K562 (cell line): ENCODE measurements around the gene FOXJ1. TPM values are rescaled to one million over a fixed set of nuclear protein-coding genes. Genes with fewer than 3 reads are reported as not detected.

Experiments used
- ATAC-seq: fragments of 200-7000 bp; cut with Tn5 transposase; 3 replicates; pipeline ENCODE4 v1.9.1; 2020; ENCODE audit warnings: moderate library complexity
- BruUV-seq: library from RNA; stranded (reverse); fragments of 400-500 nt; replicated peaks from 2 replicates; lab custom pipeline; 2021; lab: Mats Ljungman, UMichigan
- CTCF ChIA-PET: fragments of 300-600 bp; formaldehyde crosslinking; extraction: SDS; loops from one replicate; lab custom pipeline; 2021; ENCODE audit warnings: low intra/inter-chr PET ratio; lab: Yijun Ruan, JAX
- POLR2A ChIA-PET: fragments of 300-600, 350-650 bp; sonication (Branson Sonifier 250); formaldehyde crosslinking; extraction: SDS; loops from one replicate; lab custom pipeline; 2021; ENCODE audit warnings: antibody characterized with exemption, inconsistent platforms; lab: Yijun Ruan, JAX
- DNase-seq, 4 experiments: peaks; one replicate each; pipeline versions ENCODE4 v3.0.0 to v3.0.0-alpha.2; 2011 to 2018; ENCODE audit warnings: low spot score in 3 of 4, mixed read lengths in 3 of 4; ENCODE audit errors: extremely low read depth in 1 of 4
- FAIRE-seq: peaks from 2 replicates; lab custom pipeline; 2011; peaks lifted over from hg19 to GRCh38; lab: Jason Lieb, UNC
- H2AFZ ChIP-seq: 2 replicates; pipeline ENCODE4 v1.6.0; 2011; ENCODE audit warnings: low read depth, low read length, control low read depth, inconsistent platforms
- H3K27ac ChIP-seq: fragments of 200-600 bp; 3 replicates; pipeline ENCODE4 v1.8.0; 2011; ENCODE audit warnings: low read depth, mild to moderate bottlenecking, control low read depth, inconsistent platforms, low read length, moderate library complexity, mixed read lengths; ENCODE audit errors: extremely low read depth
- H3K27me3 ChIP-seq, 2 experiments: fragments of 300-600 bp in 1 of 2; 2 replicates in 1 of 2; 3 replicates in 1 of 2; pipeline versions ENCODE4 v1.6.0 to v1.8.0; 2011; ENCODE audit warnings: inconsistent platforms in 2 of 2, low read length in 2 of 2, mild to moderate bottlenecking in 1 of 2, mixed read lengths in 1 of 2, moderate library complexity in 1 of 2; ENCODE audit not compliant: control insufficient read depth in 2 of 2, insufficient read depth in 2 of 2
- H3K36me3 ChIP-seq: fragments of 300-600 bp; 3 replicates; pipeline ENCODE4 v1.8.0; 2011; ENCODE audit warnings: mild to moderate bottlenecking, low read length, inconsistent platforms; ENCODE audit not compliant: control insufficient read depth, insufficient read depth
- H3K4me1 ChIP-seq, 2 experiments: fragments of 200-600 bp in 1 of 2; replicated peaks in 1 of 2; 2 replicates in 1 of 2; 3 replicates in 1 of 2; pipeline versions ENCODE4 v1.5.1 to v1.8.0; 2011; ENCODE audit warnings: inconsistent platforms in 2 of 2, low read length in 2 of 2, mild to moderate bottlenecking in 1 of 2, mixed read lengths in 1 of 2, moderate library complexity in 1 of 2; ENCODE audit not compliant: control insufficient read depth in 2 of 2, insufficient read depth in 2 of 2
- H3K4me2 ChIP-seq: 2 replicates; pipeline ENCODE4 v1.6.1; 2011; ENCODE audit warnings: low read length, control low read depth, inconsistent platforms, mixed read lengths; ENCODE audit not compliant: insufficient read depth
- H3K4me3 ChIP-seq: fragments of 200-600 bp; sonication (generic), shearing (Covaris generic); 2 replicates; pipeline ENCODE4 v1.5.1; 2016; ENCODE audit warnings: control low read depth, inconsistent platforms
- H3K79me2 ChIP-seq: fragments of 200-600 bp; 3 replicates; pipeline ENCODE4 v1.8.0; 2011; ENCODE audit warnings: low read length, inconsistent platforms; ENCODE audit not compliant: control insufficient read depth, insufficient read depth
- H3K9ac ChIP-seq, 2 experiments: 2 replicates each; pipeline versions ENCODE4 v1.6.0 to v1.6.1; 2011; ENCODE audit warnings: low read depth in 2 of 2, low read length in 2 of 2, control low read depth in 1 of 2, inconsistent platforms in 1 of 2, mild to moderate bottlenecking in 1 of 2, mixed read lengths in 1 of 2; ENCODE audit not compliant: insufficient read depth in 1 of 2
- H3K9me1 ChIP-seq: one replicate; pipeline ENCODE4 v1.6.0; 2011; ENCODE audit warnings: inconsistent platforms, mild to moderate bottlenecking, low read length, moderate library complexity; ENCODE audit not compliant: control insufficient read depth, insufficient read depth
- H3K9me3 ChIP-seq: replicated peaks from 2 replicates; pipeline ENCODE4 v1.5.1; 2011; ENCODE audit warnings: low read depth, low read length, inconsistent platforms; ENCODE audit not compliant: control insufficient read depth, insufficient read depth
- H4K20me1 ChIP-seq: replicated peaks from 2 replicates; pipeline ENCODE4 v1.6.1; 2011; ENCODE audit warnings: low read length, inconsistent platforms, mixed read lengths; ENCODE audit not compliant: control insufficient read depth, insufficient read depth
- CEBPG ChIP-seq, 3 experiments: fragments of 200-800 bp in 1 of 3; sonication (Bioruptor generic) in 1 of 3; sonication (generic) in 1 of 3; formaldehyde crosslinking in 1 of 3; IDR thresholded peaks in 2 of 3; conservative IDR thresholded peaks in 1 of 3; 2 replicates each; pipeline versions ENCODE4 v1.6.1 to v1.8.0; 2016 to 2022; ENCODE audit warnings: missing compliant biosample characterization in 2 of 3, missing genetic modification characterization in 2 of 3, mild to moderate bottlenecking in 1 of 3, missing genetic modification reagents in 1 of 3
- HMG20A ChIP-seq: fragments of 450-650 bp; formaldehyde crosslinking; conservative IDR thresholded peaks from 2 replicates; pipeline ENCODE4 v1.4.0; 2020; ENCODE audit warnings: mild to moderate bottlenecking, mixed read lengths
- HNRNPK ChIP-seq: fragments of 200-400 bp; formaldehyde crosslinking; IDR thresholded peaks from one replicate; pipeline ENCODE4 v1.6.1; 2018; ENCODE audit warnings: mild to moderate bottlenecking, low read depth, low read length; ENCODE audit not compliant: poor library complexity, severe bottlenecking
- KHSRP ChIP-seq: fragments of 450-650 bp; IDR thresholded peaks from 2 replicates; pipeline ENCODE4 v1.6.1; 2017
- MCM7 ChIP-seq, 2 experiments: fragments of 450-650 bp; IDR thresholded peaks; 2 replicates each; pipeline ENCODE4 v1.6.1; 2016 to 2018
- NKRF ChIP-seq: fragments of 450-650 bp; IDR thresholded peaks from 2 replicates; pipeline ENCODE4 v1.6.1; 2016; ENCODE audit warnings: borderline replicate concordance
- PHB2 ChIP-seq: fragments of 450-650 bp; IDR thresholded peaks from 2 replicates; pipeline ENCODE4 v1.6.1; 2017; ENCODE audit warnings: low read depth
- RREB1 ChIP-seq: fragments of 250-450 bp; sonication (Bioruptor Pico); IDR thresholded peaks from 2 replicates; pipeline ENCODE4 v1.4.0; 2020
- TGIF2 ChIP-seq: sonication (generic); formaldehyde crosslinking; IDR thresholded peaks from 2 replicates; pipeline ENCODE4 v1.8.1; 2022; ENCODE audit warnings: mild to moderate bottlenecking, missing genetic modification reagents, moderate library complexity
- THRAP3 ChIP-seq: fragments of 450-650 bp; IDR thresholded peaks from 2 replicates; pipeline ENCODE4 v1.6.1; 2016; ENCODE audit warnings: mild to moderate bottlenecking, inconsistent platforms, borderline replicate concordance
- U2AF2 ChIP-seq: fragments of 200-400 bp; formaldehyde crosslinking; optimal IDR thresholded peaks from 2 replicates; pipeline ENCODE3; 2017; ENCODE audit warnings: low read depth, mild to moderate bottlenecking, low read length
- ZBTB34 ChIP-seq: fragments of 250-450 bp; sonication (Bioruptor Pico); IDR thresholded peaks from 2 replicates; pipeline ENCODE4 v1.8.0; 2021; ENCODE audit warnings: mild to moderate bottlenecking, moderate library complexity
- ZNF121 ChIP-seq: sonication (generic); formaldehyde crosslinking; conservative IDR thresholded peaks from 2 replicates; pipeline ENCODE4 v1.8.0; 2022; ENCODE audit warnings: missing genetic modification reagents
- WGBS: fragments of 100-300 bp; shearing (Covaris generic); methylation state at CpG from one replicate; pipeline ENCODE4 v1.1.6; 2016; ENCODE audit warnings: low coverage, mixed read lengths; ENCODE audit not compliant: insufficient coverage; ENCODE audit errors: missing lambda C conversion rate; 5-methylcytosine and 5-hydroxymethylcytosine counted together
- in situ Hi-C: fragments of 300-500 bp; cut with MboI; formaldehyde crosslinking; loops from 4 replicates; pipeline ENCODE4 v1.15.0; 2018; ENCODE audit warnings: inconsistent platforms, mixed read lengths
- intact Hi-C: fragments of 100-400 bp; cut with micrococcal nuclease; formaldehyde crosslinking; loops from 2 replicates; pipeline ENCODE4 v1.14.2; 2022
- polyA plus RNA-seq, 8 experiments: library from polyadenylated mRNA; depleted of rRNA in 4 of 8; stranded (reverse) in 5 of 8; unstranded in 3 of 8; fragments of >200 nt; fragmentation: Nextera tagmentation in 2 of 8; fragmentation: Illumina TruSeq in 1 of 8; extraction: Ambion mirVana in 2 of 8; extraction: Trizol in 1 of 8; gene quantifications; 2 replicates each; pipeline versions ENCODE4 v1.2.1 to v1.2.3, GENCODE V29; 2011 to 2014; ENCODE audit warnings: inconsistent platforms in 1 of 8, missing spikeins in 1 of 8
- total RNA-seq, 7 experiments: library from RNA; depleted of rRNA in 6 of 7; stranded (reverse); fragments of >200 nt in 6 of 7; fragmentation: Illumina TruSeq in 2 of 7; extraction: Trizol in 2 of 7; gene quantifications; 2 replicates each; pipeline versions ENCODE4 v1.2.1 to v1.2.3, GENCODE V29; 2011 to 2021; ENCODE audit warnings: low replicate concordance in 1 of 7

Gene FOXJ1
- total and polyA plus RNA-seq, 9 of the 15 experiments (the other 6 are each of a cell fraction or from before 2014, with no cell fraction given), result 0.07 TPM; not detected in 8

- ATAC-seq (no peak), FAIRE-seq (peak; percentile 29), DNase-seq (no peak)
- H3K4me3 ChIP-seq, result no peak overlapping the region
- H3K27me3 ChIP-seq, result no peaks in the 10 kb centered on the region
- no peaks in the 10 kb centered on the region for H3K9me1 ChIP-seq
- in situ Hi-C loops, result no loop called here
- no peak overlapping the region for H2AFZ ChIP-seq
- ChIA-PET POLR2A (interaction anchor here (0.6 to 2.2 kb wide), 9 partner anchors 8 to 159 kb away, joined by 3 to 4 read pairs (median 4); partner anchors contain the start of genes FOXJ1 and UBALD2), CTCF (no interaction called here)
- H3K79me2 ChIP-seq, result no peaks in the 10 kb centered on the region
- no TSS peak for BruUV-seq
- intact Hi-C loops, result no loop called here
- H3K9me3 ChIP-seq, result no peaks in the 10 kb centered on the region
- no peak overlapping the region for H3K27ac ChIP-seq
- H3K36me3 ChIP-seq, result peaks cover 58% of the 10 kb centered on the region; the same call in 2 of the 3 replicates
- 0 out of 5 replicates have a peak, but pooled peaks cover 0 to 3% of the 10 kb centered on the region in 2 experiments for H3K4me1 ChIP-seq
- no peak overlapping the region for H3K4me2 ChIP-seq
- no peak overlapping the region for H3K9ac ChIP-seq
- 91% methylated on average over 8 of the region's 8 CpGs for WGBS
- H4K20me1 ChIP-seq, result no peaks in the 10 kb centered on the region
- TF ChIP-seq KHSRP, result no peak
- TF ChIP-seq ZBTB34 (CRISPR knock-in tag), result no peak
- TF ChIP-seq ZNF121 (CRISPR knock-in tag), result no peak
- TF ChIP-seq HNRNPK, result no peak
- TF ChIP-seq PHB2, result no peak
- TF ChIP-seq RREB1 (CRISPR knock-in tag), result no peak
- TF ChIP-seq MCM7 (IDR thresholded peaks at IDR 0.05), result no peak
- no peak for TF ChIP-seq NKRF
- no peak for TF ChIP-seq CEBPG (CRISPR knock-in tag; IDR thresholded peaks at IDR 0.05)
- TF ChIP-seq CEBPG (tag; conservative IDR thresholded peaks at IDR 0.05 in 1 of 2, IDR thresholded peaks at IDR 0.05 in 1 of 2), result no peak
- TF ChIP-seq HMG20A (CRISPR knock-in tag), result no peak
- no peak for TF ChIP-seq THRAP3
- no peak for TF ChIP-seq U2AF2
- no peak for TF ChIP-seq TGIF2 (CRISPR knock-in tag)
Measured at GRCh38 chr17:76151896-76152454, 10.9 kb upstream of the FOXJ1 start.
